Measurements from ENCODE around the gene TRIM41.
A peak's percentile ranks its signal among the peaks of the same experiment; 100 is the strongest.

TRIM41 gene

DNA sequence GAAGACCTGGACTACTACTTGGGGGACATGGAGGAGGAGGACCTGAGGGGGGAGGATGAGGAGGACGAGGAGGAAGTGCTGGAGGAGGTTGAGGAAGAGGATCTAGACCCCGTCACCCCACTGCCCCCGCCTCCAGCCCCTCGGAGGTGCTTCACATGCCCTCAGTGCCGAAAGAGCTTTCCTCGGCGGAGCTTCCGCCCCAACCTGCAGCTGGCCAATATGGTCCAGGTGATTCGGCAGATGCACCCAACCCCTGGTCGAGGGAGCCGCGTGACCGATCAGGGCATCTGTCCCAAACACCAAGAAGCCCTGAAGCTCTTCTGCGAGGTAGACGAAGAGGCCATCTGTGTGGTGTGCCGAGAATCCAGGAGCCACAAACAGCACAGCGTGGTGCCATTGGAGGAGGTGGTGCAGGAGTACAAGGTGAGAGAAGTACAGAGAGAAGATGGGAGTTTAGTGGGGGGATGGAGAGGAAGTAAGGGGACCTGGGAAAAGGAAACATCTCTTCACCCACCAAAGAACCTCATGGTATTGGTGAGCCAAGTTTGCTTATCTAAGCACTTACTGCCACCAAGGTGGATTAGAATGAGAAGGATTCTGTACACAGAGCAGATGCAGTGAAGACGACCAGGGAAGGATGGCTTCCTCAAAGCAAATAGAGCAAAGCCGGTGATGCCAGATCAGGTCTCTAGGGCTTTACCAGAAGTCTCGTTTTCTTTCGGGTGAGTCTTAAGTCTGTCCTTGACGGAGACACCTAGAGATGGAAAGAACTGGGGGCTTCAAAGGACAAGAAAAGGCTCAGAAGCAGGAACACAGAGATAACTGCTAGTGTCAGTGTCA is 1.5 kb downstream of the TRIM41 start:
- TF ChIP-seq, protein P1, sequence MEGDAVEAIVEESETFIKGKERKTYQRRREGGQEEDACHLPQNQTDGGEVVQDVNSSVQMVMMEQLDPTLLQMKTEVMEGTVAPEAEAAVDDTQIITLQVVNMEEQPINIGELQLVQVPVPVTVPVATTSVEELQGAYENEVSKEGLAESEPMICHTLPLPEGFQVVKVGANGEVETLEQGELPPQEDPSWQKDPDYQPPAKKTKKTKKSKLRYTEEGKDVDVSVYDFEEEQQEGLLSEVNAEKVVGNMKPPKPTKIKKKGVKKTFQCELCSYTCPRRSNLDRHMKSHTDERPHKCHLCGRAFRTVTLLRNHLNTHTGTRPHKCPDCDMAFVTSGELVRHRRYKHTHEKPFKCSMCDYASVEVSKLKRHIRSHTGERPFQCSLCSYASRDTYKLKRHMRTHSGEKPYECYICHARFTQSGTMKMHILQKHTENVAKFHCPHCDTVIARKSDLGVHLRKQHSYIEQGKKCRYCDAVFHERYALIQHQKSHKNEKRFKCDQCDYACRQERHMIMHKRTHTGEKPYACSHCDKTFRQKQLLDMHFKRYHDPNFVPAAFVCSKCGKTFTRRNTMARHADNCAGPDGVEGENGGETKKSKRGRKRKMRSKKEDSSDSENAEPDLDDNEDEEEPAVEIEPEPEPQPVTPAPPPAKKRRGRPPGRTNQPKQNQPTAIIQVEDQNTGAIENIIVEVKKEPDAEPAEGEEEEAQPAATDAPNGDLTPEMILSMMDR (IDR thresholded peaks at IDR 0.05; ENCODE audit: control insufficient read depth, extremely low read depth, insufficient read depth) = no peak
- peak overlapping the region; percentile 90 for H3K4me3 ChIP-seq (ENCODE audit: low read depth, low read length)
- DNase-seq (ENCODE audit: low read depth) = no peak

DNA sequence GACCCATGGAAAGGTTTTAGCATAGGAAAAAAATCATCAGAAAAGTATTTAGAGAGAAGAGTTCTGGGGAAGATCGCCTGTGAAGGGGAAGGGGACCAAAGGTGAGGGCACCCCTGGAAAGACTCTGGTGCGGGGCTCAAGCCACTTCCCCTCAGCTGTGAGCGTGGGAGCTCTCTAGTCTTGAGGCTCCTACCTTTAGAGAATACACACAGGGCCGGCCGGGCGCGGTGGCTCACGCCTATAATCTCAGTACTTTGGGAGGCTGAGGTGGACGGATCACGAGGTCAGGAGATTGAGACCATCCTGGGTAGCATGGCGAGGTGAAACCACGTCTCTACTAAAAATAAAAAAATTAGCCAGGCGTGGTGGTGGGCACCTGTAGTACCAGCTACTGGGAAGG is 6.9 kb downstream of the TRIM41 start:
- H3K4me3 ChIP-seq (ENCODE audit: low read depth, low read length) = no peak overlapping the region
- DNase-seq (ENCODE audit: low read depth) = no peak
- TF ChIP-seq, protein P1 (IDR thresholded peaks at IDR 0.05; ENCODE audit: control insufficient read depth, extremely low read depth, insufficient read depth) = no peak

DNA sequence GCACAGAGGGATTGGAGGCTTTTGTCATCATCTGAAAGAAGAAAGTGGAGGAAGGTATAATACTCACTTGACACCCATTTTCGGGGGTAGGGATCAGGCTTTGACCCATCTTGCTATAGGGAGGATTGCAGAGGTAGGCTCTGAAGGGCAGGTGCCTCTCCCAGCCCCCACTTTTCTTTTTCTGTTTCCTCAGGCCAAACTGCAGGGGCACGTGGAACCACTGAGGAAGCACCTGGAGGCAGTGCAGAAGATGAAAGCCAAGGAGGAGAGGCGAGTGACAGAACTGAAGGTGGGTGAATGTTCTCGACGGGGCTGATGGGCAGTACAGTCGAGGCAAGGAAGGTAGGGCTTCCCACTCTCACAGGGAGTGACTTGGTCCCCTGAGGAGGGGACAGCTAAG is 7.5 kb downstream of the TRIM41 start:
- TF ChIP-seq, protein P1 (IDR thresholded peaks at IDR 0.05; ENCODE audit: control insufficient read depth, extremely low read depth, insufficient read depth) = no peak
- no peak for DNase-seq (ENCODE audit: low read depth)
- no peak overlapping the region for H3K4me3 ChIP-seq (ENCODE audit: low read depth, low read length)

DNA sequence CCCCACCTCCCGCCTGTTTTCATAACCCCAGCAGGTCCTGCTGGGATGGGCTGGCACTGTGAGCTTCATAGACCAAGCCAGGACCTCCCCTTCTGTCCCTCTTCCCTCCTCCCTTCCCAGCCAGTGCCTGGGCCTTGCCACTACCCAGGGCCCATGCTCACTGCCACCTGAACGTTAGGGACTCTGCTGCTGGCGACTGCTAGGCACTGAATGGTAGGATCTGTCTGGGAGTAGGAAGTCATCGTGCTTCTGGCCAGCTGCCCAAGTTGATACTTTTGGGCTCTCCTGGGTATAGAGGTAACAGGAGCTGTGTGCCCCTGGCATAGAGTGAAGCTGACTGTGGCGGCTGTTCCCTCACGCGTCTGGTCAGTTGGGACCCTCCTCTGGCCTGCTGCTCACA is 8.4 kb downstream of the TRIM41 start:
- H3K4me3 ChIP-seq (ENCODE audit: low read depth, low read length) = no peak overlapping the region
- TF ChIP-seq, protein P1 (IDR thresholded peaks at IDR 0.05; ENCODE audit: control insufficient read depth, extremely low read depth, insufficient read depth) = no peak
- DNase-seq (ENCODE audit: low read depth) = no peak

DNA sequence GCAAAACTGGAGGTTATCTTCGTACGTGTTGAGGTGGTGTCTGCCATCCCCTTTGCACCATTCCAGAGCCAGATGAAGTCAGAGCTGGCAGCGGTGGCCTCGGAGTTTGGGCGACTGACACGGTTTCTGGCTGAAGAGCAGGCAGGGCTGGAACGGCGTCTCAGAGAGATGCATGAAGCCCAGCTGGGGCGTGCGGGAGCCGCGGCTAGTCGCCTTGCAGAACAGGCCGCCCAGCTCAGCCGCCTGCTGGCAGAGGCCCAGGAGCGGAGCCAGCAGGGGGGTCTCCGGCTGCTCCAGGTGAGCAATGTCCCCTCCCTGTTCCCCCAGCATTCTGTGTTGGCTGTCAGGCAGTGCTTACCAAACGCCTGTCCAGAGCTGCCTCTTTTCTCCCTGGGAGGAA is 9.5 kb downstream of the TRIM41 start:
- no peak overlapping the region for H3K4me3 ChIP-seq (ENCODE audit: low read depth, low read length)
- TF ChIP-seq, protein P1 (IDR thresholded peaks at IDR 0.05; ENCODE audit: control insufficient read depth, extremely low read depth, insufficient read depth) = no peak

DNA sequence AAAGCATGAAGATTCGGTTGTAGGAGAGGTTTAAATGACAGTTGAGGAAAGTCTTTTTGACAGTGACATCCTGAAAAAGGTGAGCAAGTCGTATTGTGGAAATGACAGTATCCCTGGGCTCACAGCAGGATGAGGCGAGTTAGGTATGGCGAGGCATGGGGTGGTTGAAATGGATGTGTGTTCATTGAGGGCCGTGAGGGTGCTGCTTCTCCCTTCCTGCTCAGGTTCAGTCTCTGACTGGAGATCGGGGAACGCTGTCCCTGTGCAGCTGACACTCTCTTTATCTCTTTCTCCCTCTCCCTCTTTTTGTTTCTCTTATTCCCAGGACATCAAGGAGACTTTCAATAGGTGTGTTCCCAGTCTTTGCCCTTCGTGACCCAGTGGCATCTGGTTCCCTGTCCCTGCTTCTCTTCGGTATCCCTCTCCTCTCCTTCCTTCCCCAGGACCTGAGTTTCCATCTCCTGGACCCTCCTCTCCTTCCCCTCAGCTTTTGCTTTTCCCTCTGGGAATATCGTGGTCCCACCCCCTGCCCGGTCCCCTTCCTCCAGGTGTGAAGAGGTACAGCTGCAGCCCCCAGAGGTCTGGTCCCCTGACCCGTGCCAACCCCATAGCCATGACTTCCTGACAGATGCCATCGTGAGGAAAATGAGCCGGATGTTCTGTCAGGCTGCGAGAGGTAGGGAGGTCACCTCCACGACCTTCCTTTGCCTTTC is 10.2 kb downstream of the TRIM41 start:
- H3K4me3 ChIP-seq (ENCODE audit: low read depth, low read length) = no peak overlapping the region
- no peak for DNase-seq (ENCODE audit: low read depth)
- TF ChIP-seq, protein P1 (IDR thresholded peaks at IDR 0.05; ENCODE audit: control insufficient read depth, extremely low read depth, insufficient read depth) = no peak

More for the DNA sequence above, 9.5 kb downstream of the TRIM41 start:
- no peak for DNase-seq (ENCODE audit: low read depth)
